ENCODE data around the gene TGFB1.

The TGFB1 gene

DNA sequence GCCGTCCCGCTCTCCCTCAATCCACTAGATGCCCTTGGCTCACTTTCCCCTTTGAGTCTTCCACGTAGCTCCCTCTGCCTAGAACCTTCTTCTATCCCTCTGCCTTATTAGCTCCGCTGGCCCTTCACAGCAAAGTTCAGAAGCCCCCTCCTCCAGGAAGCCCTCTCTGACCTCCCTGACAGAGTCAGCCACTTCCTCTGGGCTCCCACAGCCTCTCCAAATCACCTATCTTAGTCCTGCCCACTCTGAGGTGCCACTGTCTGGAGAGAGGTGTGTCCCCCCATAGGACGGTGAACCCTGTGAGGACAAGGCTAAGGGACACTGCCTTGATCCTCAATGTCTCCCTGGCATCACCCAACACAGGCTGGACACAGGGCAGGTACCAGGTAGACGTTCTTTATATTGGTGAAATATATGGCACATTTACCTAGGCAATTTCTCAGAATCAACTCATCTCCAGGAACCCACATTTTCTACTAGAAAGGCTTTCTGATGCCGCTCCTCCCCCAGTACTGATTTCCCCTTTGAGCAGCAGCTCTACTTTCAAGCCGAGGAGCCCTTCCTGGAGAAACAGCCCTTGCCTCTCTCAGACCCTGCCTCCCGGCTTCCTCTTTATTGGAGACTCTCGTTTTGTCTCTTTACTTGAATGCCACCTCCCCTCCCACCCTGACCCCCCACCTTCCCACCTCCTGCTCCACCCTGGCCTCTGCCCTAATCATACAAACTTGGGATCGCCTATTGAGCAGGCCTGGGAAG lies 3.4 kb upstream of the TGFB1 start:
- H3K27ac ChIP-seq (ENCODE audit: insufficient read depth in 1 of 2, low read depth in 1 of 2, low read length in 2 of 2, poor library complexity in 1 of 2, severe bottlenecking in 2 of 2): no peak overlapping the region
- ChIA-PET POLR2A (interaction anchor here (6.3 kb wide), 1 partner anchor 33 kb away, joined by 165 read pairs; no protein-coding TSS in a partner anchor), CTCF (interaction anchor here (0.8 to 8.0 kb wide), 9 partner anchors 8 to 221 kb away, joined by 3 to 69 read pairs (median 4); partner anchors contain the start of genes B9D2 and TMEM91)
- WGBS (ENCODE audit: insufficient coverage): 61% methylated on average over 6 of the region's 11 CpGs
- H3K4me3 ChIP-seq (ENCODE audit: control insufficient read depth in 1 of 7, extremely low read depth in 1 of 7, insufficient read depth in 4 of 7, low read depth in 2 of 7, low read length in 6 of 7): peak overlapping the region in 3 of 7 experiments; percentile 7 to 48 (median 30)
- no peaks in the 10 kb centered on the region for H3K9me3 ChIP-seq (ENCODE audit: control extremely low read depth in 1 of 5, control insufficient read depth in 4 of 5, insufficient read depth in 2 of 5, low read depth in 1 of 5, low read length in 4 of 5)
- H3K4me1 ChIP-seq (ENCODE audit: control extremely low read depth in 1 of 4, control insufficient read depth in 4 of 4, insufficient read depth in 4 of 4, low read length in 3 of 4): peaks cover 6 to 51% (median 49%) of the 10 kb centered on the region in 4 experiments
- H3K27me3 ChIP-seq (replicated peaks in 2 of 5; ENCODE audit: control insufficient read depth in 4 of 5, insufficient read depth in 5 of 5, low read length in 4 of 5): no peaks in the 10 kb centered on the region
- DNase-seq: peak in 2 of 3 donors; percentile 42 to 47
- peaks cover 2 to 14% (median 4%) of the 10 kb centered on the region in 4 experiments for H3K36me3 ChIP-seq (ENCODE audit: control insufficient read depth in 4 of 4, insufficient read depth in 4 of 4, low read length in 3 of 4)

DNA sequence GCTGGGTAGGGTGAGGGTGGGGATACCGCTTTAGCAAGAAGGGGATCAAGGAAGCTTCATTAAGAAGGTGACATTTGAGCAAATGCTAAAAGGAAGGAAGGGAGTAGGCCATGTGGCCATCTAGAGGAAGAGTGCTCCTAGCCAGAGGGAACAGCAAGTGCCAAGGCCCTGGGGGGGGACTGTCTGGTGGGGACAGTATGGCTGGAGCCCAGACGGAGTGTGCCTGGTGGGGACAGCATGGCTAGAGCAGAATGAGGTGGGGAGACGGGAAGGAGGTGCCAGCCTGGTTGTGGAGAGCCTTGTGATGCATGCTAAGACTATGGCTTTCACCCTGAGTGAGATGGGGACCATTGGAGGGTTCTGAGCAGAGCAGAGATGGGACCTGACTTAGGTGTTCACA lies 2.1 kb upstream of the TGFB1 start:
- Histone ChIP-seq H3K9me3 (ENCODE audit: control extremely low read depth in 1 of 5, control insufficient read depth in 4 of 5, insufficient read depth in 2 of 5, low read depth in 1 of 5, low read length in 4 of 5) (no peaks in the 10 kb centered on the region), H3K4me3 (ENCODE audit: control insufficient read depth in 1 of 7, extremely low read depth in 1 of 7, insufficient read depth in 4 of 7, low read depth in 2 of 7, low read length in 6 of 7) (no peak overlapping the region), H3K27ac (ENCODE audit: insufficient read depth in 1 of 2, low read depth in 1 of 2, low read length in 2 of 2, poor library complexity in 1 of 2, severe bottlenecking in 2 of 2) (no peak overlapping the region), H3K4me1 (ENCODE audit: control extremely low read depth in 1 of 4, control insufficient read depth in 4 of 4, insufficient read depth in 4 of 4, low read length in 3 of 4) (peaks cover 6 to 61% (median 57%) of the 10 kb centered on the region in 4 experiments), H3K36me3 (ENCODE audit: control insufficient read depth in 4 of 4, insufficient read depth in 4 of 4, low read length in 3 of 4) (peaks cover under 1 to 10% (median 1%) of the 10 kb centered on the region in 4 experiments), H3K27me3 (replicated peaks in 2 of 5; ENCODE audit: control insufficient read depth in 4 of 5, insufficient read depth in 5 of 5, low read length in 4 of 5) (no peaks in the 10 kb centered on the region)
- no peak for DNase-seq
- WGBS (ENCODE audit: insufficient coverage): 42% methylated on average over 2 of the region's 3 CpGs
- POLR2A ChIA-PET: interaction anchor here (5.5 to 6.3 kb wide), 2 partner anchors 9 to 32 kb away, joined by 31 to 165 read pairs; partner anchors contain the start of gene B9D2
- CTCF ChIA-PET: interaction anchor here (0.7 to 8.0 kb wide), 11 partner anchors 9 to 93 kb away, joined by 3 to 69 read pairs (median 5); partner anchors contain the start of genes B9D2 and TMEM91

DNA sequence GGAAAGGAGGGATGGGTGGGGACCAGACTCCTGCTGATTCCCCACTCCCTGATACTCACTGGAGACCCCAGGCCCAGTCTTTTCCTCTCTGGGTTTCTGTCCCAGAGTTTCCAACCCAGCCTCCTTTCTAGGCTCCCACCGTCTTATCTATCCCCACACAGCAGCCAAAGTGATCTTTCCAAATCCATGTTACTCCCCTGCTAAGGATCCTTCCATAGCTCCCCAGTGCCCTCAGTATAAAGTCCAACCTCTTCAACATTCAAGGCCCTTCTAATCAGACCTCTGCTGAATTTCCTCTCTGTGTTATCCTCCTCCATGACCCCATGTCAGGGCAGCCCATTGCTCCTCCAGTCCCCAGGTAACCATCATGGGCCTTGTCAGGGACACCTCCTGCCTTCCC lies 1.3 kb upstream of the TGFB1 start:
- no peaks in the 10 kb centered on the region for H3K9me3 ChIP-seq (ENCODE audit: control extremely low read depth in 1 of 5, control insufficient read depth in 4 of 5, insufficient read depth in 2 of 5, low read depth in 1 of 5, low read length in 4 of 5)
- no peak overlapping the region for H3K4me3 ChIP-seq (ENCODE audit: control insufficient read depth in 1 of 7, extremely low read depth in 1 of 7, insufficient read depth in 4 of 7, low read depth in 2 of 7, low read length in 6 of 7)
- WGBS (ENCODE audit: insufficient coverage): 83% methylated on average over 1 of the region's 1 CpG
- no peak overlapping the region for H3K27ac ChIP-seq (ENCODE audit: insufficient read depth in 1 of 2, low read depth in 1 of 2, low read length in 2 of 2, poor library complexity in 1 of 2, severe bottlenecking in 2 of 2)
- ChIA-PET CTCF (interaction anchor here (0.9 to 8.0 kb wide), 12 partner anchors 10 to 94 kb away, joined by 3 to 69 read pairs (median 4); partner anchors contain the start of genes B9D2 and TMEM91), POLR2A (interaction anchor here (5.5 to 6.3 kb wide), 2 partner anchors 9 to 31 kb away, joined by 31 to 165 read pairs; partner anchors contain the start of gene B9D2)
- peaks cover 0 to 8% (median under 1%) of the 10 kb centered on the region in 4 experiments for H3K36me3 ChIP-seq (ENCODE audit: control insufficient read depth in 4 of 4, insufficient read depth in 4 of 4, low read length in 3 of 4)
- DNase-seq: no peak
- peaks cover 6 to 68% (median 64%) of the 10 kb centered on the region in 4 experiments for H3K4me1 ChIP-seq (ENCODE audit: control extremely low read depth in 1 of 4, control insufficient read depth in 4 of 4, insufficient read depth in 4 of 4, low read length in 3 of 4)
- no peaks in the 10 kb centered on the region for H3K27me3 ChIP-seq (replicated peaks in 2 of 5; ENCODE audit: control insufficient read depth in 4 of 5, insufficient read depth in 5 of 5, low read length in 4 of 5)

DNA sequence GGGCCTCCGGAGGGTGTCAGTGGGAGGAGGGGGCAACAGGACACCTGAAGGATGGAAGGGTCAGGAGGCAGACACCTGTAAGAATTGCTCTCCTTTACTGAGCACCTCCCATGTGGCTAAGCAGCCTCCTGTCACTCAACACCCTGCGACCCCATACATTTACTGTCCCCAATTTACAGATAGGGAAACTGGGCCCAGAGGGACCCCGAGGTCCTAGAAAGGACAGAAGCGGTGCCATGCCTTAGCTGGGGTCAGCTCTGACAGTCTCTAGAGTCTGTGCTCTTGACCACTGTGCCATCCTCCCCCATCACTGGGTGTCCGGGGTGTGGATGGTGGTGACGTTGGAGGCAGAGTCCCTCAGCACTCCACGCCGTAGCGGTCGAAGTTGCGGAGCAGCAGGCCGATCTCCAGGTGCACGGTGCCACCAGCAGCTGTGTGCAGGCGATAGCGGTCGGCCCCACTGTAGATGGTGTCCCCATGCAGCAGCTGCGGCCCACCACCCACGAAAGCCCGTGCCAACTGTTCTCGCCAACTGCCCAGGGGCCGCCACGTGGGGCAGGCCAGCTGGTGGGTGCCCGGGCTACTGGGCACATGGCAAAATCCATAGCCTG lies 726 bp upstream of the TGFB1 start:
- no peak for DNase-seq
- 94% methylated on average over 21 of the region's 23 CpGs for WGBS (ENCODE audit: insufficient coverage)
- Histone ChIP-seq H3K27ac (ENCODE audit: insufficient read depth in 1 of 2, low read depth in 1 of 2, low read length in 2 of 2, poor library complexity in 1 of 2, severe bottlenecking in 2 of 2) (peak overlapping the region in 1 of 2 experiments; percentile 61), H3K9me3 (ENCODE audit: control extremely low read depth in 1 of 5, control insufficient read depth in 4 of 5, insufficient read depth in 2 of 5, low read depth in 1 of 5, low read length in 4 of 5) (no peaks in the 10 kb centered on the region), H3K4me3 (ENCODE audit: control insufficient read depth in 1 of 7, extremely low read depth in 1 of 7, insufficient read depth in 4 of 7, low read depth in 2 of 7, low read length in 6 of 7) (peak overlapping the region in 6 of 7 experiments; percentile 47 to 92 (median 84)), H3K27me3 (replicated peaks in 2 of 5; ENCODE audit: control insufficient read depth in 4 of 5, insufficient read depth in 5 of 5, low read length in 4 of 5) (no peaks in the 10 kb centered on the region), H3K4me1 (ENCODE audit: control extremely low read depth in 1 of 4, control insufficient read depth in 4 of 4, insufficient read depth in 4 of 4, low read length in 3 of 4) (peaks cover 6 to 74% (median 70%) of the 10 kb centered on the region in 4 experiments), H3K36me3 (ENCODE audit: control insufficient read depth in 4 of 4, insufficient read depth in 4 of 4, low read length in 3 of 4) (peaks cover 0 to 5% (median under 1%) of the 10 kb centered on the region in 4 experiments)
- CTCF ChIA-PET: interaction anchor here (0.9 to 8.0 kb wide), 9 partner anchors 11 to 94 kb away, joined by 3 to 69 read pairs (median 4); partner anchors contain the start of genes B9D2 and TMEM91
- POLR2A ChIA-PET: interaction anchor here (1.1 to 6.3 kb wide), 3 partner anchors 10 to 92 kb away, joined by 3 to 165 read pairs (median 31); partner anchors contain the start of gene B9D2

DNA sequence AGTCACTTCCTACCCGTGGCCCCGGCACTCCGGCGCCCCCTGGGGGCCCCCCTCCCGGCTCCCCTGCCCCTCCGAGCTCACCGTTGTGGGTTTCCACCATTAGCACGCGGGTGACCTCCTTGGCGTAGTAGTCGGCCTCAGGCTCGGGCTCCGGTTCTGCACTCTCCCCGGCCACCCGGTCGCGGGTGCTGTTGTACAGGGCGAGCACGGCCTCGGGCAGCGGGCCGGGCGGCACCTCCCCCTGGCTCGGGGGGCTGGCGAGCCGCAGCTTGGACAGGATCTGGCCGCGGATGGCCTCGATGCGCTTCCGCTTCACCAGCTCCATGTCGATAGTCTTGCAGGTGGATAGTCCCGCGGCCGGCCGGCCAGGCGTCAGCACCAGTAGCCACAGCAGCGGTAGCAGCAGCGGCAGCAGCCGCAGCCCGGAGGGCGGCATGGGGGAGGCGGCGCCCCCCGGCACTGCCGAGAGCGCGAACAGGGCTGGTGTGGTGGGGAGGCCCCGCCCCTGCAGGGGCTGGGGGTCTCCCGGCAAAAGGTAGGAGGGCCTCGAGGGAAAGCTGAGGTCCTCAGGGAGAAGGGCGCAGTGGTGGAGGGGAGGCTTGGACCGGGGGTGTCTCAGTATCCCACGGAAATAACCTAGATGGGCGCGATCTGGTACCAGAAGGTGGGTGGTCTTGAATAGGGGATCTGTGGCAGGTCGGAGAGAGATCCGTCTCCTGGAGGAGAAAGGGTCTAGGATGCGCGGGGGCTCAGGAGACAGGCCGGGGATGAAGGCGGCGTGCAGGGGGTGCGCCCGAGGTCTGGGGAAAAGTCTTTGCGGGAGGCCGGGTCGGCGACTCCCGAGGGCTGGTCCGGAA lies 885 bp downstream of the TGFB1 start:
- DNase-seq: peak; percentile 70 to 79 (median 76)
- peaks cover 6 to 76% (median 71%) of the 10 kb centered on the region in 4 experiments for H3K4me1 ChIP-seq (ENCODE audit: control extremely low read depth in 1 of 4, control insufficient read depth in 4 of 4, insufficient read depth in 4 of 4, low read length in 3 of 4)
- peaks cover 0 to 12% (median 8%) of the 10 kb centered on the region in 4 experiments for H3K36me3 ChIP-seq (ENCODE audit: control insufficient read depth in 4 of 4, insufficient read depth in 4 of 4, low read length in 3 of 4)
- peak overlapping the region; percentile 64 to 88 for H3K27ac ChIP-seq (ENCODE audit: insufficient read depth in 1 of 2, low read depth in 1 of 2, low read length in 2 of 2, poor library complexity in 1 of 2, severe bottlenecking in 2 of 2)
- 0% methylated on average over 61 of the region's 71 CpGs for WGBS (ENCODE audit: insufficient coverage)
- ChIA-PET POLR2A (interaction anchor here (0.6 to 6.3 kb wide), 11 partner anchors 11 to 604 kb away, joined by 3 to 165 read pairs (median 6); partner anchors contain the start of genes B9D2 and CCDC97), CTCF (interaction anchor here (0.8 to 8.0 kb wide), 17 partner anchors 10 to 83 kb away, joined by 3 to 69 read pairs (median 6); partner anchors contain the start of genes B3GNT8, B9D2 and EXOSC5)
- no peaks in the 10 kb centered on the region for H3K27me3 ChIP-seq (replicated peaks in 2 of 5; ENCODE audit: control insufficient read depth in 4 of 5, insufficient read depth in 5 of 5, low read length in 4 of 5)
- H3K9me3 ChIP-seq (ENCODE audit: control extremely low read depth in 1 of 5, control insufficient read depth in 4 of 5, insufficient read depth in 2 of 5, low read depth in 1 of 5, low read length in 4 of 5): no peaks in the 10 kb centered on the region
- peak overlapping the region; percentile 79 to 97 (median 92) for H3K4me3 ChIP-seq (ENCODE audit: control insufficient read depth in 1 of 7, extremely low read depth in 1 of 7, insufficient read depth in 4 of 7, low read depth in 2 of 7, low read length in 6 of 7)

DNA sequence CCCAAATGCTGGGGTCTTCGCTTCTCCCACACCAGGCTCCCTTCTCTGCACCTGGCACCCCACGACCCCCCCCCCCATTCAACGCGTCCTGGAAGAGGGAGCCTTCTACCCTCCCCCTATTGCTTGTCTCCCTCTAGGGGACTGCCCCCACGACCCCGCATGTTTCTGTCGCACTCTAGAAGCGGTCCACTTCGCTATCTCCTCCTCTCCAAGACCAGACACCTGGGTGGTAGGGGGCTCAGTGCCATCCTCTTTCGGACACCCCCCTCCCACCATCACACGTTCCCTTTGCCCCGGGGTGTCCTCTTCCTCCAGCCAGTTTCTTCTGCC lies 1.5 kb downstream of the TGFB1 start:
- POLR2A ChIA-PET: interaction anchor here (1.1 to 6.3 kb wide), 8 partner anchors 12 to 79 kb away, joined by 3 to 165 read pairs (median 6); partner anchors contain the start of genes B9D2 and CCDC97
- 0% methylated on average over 10 of the region's 12 CpGs for WGBS (ENCODE audit: insufficient coverage)

More for the DNA sequence above, 1.5 kb downstream of the TGFB1 start:
- DNase-seq: no peak
- peak overlapping the region; percentile 79 to 97 (median 92) for H3K4me3 ChIP-seq (ENCODE audit: control insufficient read depth in 1 of 7, extremely low read depth in 1 of 7, insufficient read depth in 4 of 7, low read depth in 2 of 7, low read length in 6 of 7)
- peaks cover 0 to 14% (median 11%) of the 10 kb centered on the region in 4 experiments for H3K36me3 ChIP-seq (ENCODE audit: control insufficient read depth in 4 of 4, insufficient read depth in 4 of 4, low read length in 3 of 4)
- H3K4me1 ChIP-seq (ENCODE audit: control extremely low read depth in 1 of 4, control insufficient read depth in 4 of 4, insufficient read depth in 4 of 4, low read length in 3 of 4): peaks cover 5 to 71% (median 65%) of the 10 kb centered on the region in 4 experiments
- no peaks in the 10 kb centered on the region for H3K27me3 ChIP-seq (replicated peaks in 2 of 5; ENCODE audit: control insufficient read depth in 4 of 5, insufficient read depth in 5 of 5, low read length in 4 of 5)
- CTCF ChIA-PET: interaction anchor here (0.8 to 8.0 kb wide), 18 partner anchors 10 to 83 kb away, joined by 3 to 69 read pairs (median 6); partner anchors contain the start of genes B3GNT8, B9D2 and EXOSC5
- no peaks in the 10 kb centered on the region for H3K9me3 ChIP-seq (ENCODE audit: control extremely low read depth in 1 of 5, control insufficient read depth in 4 of 5, insufficient read depth in 2 of 5, low read depth in 1 of 5, low read length in 4 of 5)
- H3K27ac ChIP-seq (ENCODE audit: insufficient read depth in 1 of 2, low read depth in 1 of 2, low read length in 2 of 2, poor library complexity in 1 of 2, severe bottlenecking in 2 of 2): peak overlapping the region; percentile 64 to 88
